HCT116 (cell line): ENCODE data around the gene POLA1. TPM values are rescaled to one million over a fixed set of nuclear protein-coding genes. Genes with fewer than 3 reads are reported as not detected.

Source experiments
- ATAC-seq: fragments of 200-7000 bp; cut with Tn5 transposase; 2 replicates; pipeline ENCODE4 v1.9.1; 2020; ENCODE audit warnings: mild to moderate bottlenecking, moderate library complexity
- BruUV-seq: library from RNA; stranded (reverse); fragments of 400-500 nt; replicated peaks from 2 replicates; lab custom pipeline; 2021; lab: Mats Ljungman, UMichigan
- CTCF ChIA-PET: fragments of 300-600 bp; sonication (Branson Sonifier 250); formaldehyde crosslinking; loops from one replicate; lab custom pipeline; 2021; ENCODE audit warnings: antibody characterized with exemption; lab: Charles Lee
- POLR2A ChIA-PET: fragments of 300-600, 350-600 bp; sonication (Branson Sonifier 250); formaldehyde crosslinking; loops from one replicate; lab custom pipeline; 2021; ENCODE audit warnings: antibody characterized with exemption; lab: Charles Lee
- RAD21 ChIA-PET, 2 experiments: fragments of 300-600 bp; sonication (Branson Sonifier 250); formaldehyde crosslinking; loops; one replicate each; lab custom pipeline; 2023; ENCODE audit warnings: low total read pairs in 2 of 2; ENCODE audit not compliant: uncharacterized antibody in 2 of 2, unreplicated experiment in 2 of 2, low non-redundant PET in 1 of 2; lab: Charles Lee
- DNase-seq: peaks from one replicate; pipeline ENCODE4 v3.0.0-alpha.2; 2010; ENCODE audit warnings: low read depth, low spot score
- H2AFZ ChIP-seq: fragments of 200-600 bp; shearing (Covaris generic), sonication (generic); 2 replicates; pipeline ENCODE4 v1.6.1; 2017; ENCODE audit warnings: low read depth, mixed run types, mixed read lengths, antibody characterized with exemption, low read length; ENCODE audit not compliant: poor library complexity, severe bottlenecking
- H3K27ac ChIP-seq: 2 replicates; pipeline ENCODE4 v1.5.1; 2012; ENCODE audit warnings: low read depth, low read length
- H3K27me3 ChIP-seq: fragments of 200-600 bp; sonication (generic); 2 replicates; pipeline ENCODE4 v1.6.1; 2016; ENCODE audit warnings: mixed run types, low read length, mixed read lengths; ENCODE audit not compliant: insufficient read depth
- H3K36me3 ChIP-seq, 2 experiments: fragments of 200-500 bp in 1 of 2; fragments of 200-600 bp in 1 of 2; sonication (Bioruptor generic) in 1 of 2; sonication (generic) in 1 of 2; 2 replicates each; pipeline versions ENCODE4 v1.5.1 to v1.6.1; 2014 to 2016; ENCODE audit warnings: low read length in 2 of 2, inconsistent platforms in 1 of 2, mixed read lengths in 1 of 2, mixed run types in 1 of 2; ENCODE audit not compliant: insufficient read depth in 2 of 2, control insufficient read depth in 1 of 2
- H3K4me1 ChIP-seq, 2 experiments: fragments of 200-600 bp in 1 of 2; sonication (generic) in 1 of 2; 2 replicates each; pipeline versions ENCODE4 v1.5.1 to v1.6.1; 2012 to 2017; ENCODE audit warnings: low read length in 2 of 2, inconsistent platforms in 1 of 2, mild to moderate bottlenecking in 1 of 2, mixed read lengths in 1 of 2, mixed run types in 1 of 2, moderate library complexity in 1 of 2; ENCODE audit not compliant: insufficient read depth in 2 of 2, control insufficient read depth in 1 of 2
- H3K4me2 ChIP-seq: fragments of 200-600 bp; sonication (generic); 2 replicates; pipeline ENCODE4 v1.6.1; 2017; ENCODE audit warnings: mixed run types, low read length, mixed read lengths
- H3K4me3 ChIP-seq, 2 experiments: fragments of 200-600 bp in 1 of 2; sonication (generic) in 1 of 2; replicated peaks in 1 of 2; 2 replicates each; pipeline ENCODE4 v1.5.1; 2011 to 2016; ENCODE audit warnings: low read length in 2 of 2, control low read depth in 1 of 2, low read depth in 1 of 2, mild to moderate bottlenecking in 1 of 2, mixed read lengths in 1 of 2, mixed run types in 1 of 2
- H3K79me2 ChIP-seq: fragments of 200-600 bp; sonication (generic); 2 replicates; pipeline ENCODE4 v1.6.1; 2017; ENCODE audit warnings: mild to moderate bottlenecking, mixed run types, low read length, moderate library complexity, mixed read lengths; ENCODE audit not compliant: insufficient read depth
- H3K9ac ChIP-seq: fragments of 200-600 bp; sonication (generic); 2 replicates; pipeline ENCODE4 v1.6.1; 2016; ENCODE audit warnings: low read length, mixed read lengths
- H3K9me2 ChIP-seq: fragments of 200-600 bp; sonication (generic), shearing (Covaris generic); 2 replicates; pipeline ENCODE4 v1.6.1; 2017; ENCODE audit warnings: mixed run types, mild to moderate bottlenecking, moderate library complexity; ENCODE audit not compliant: insufficient read depth
- H3K9me3 ChIP-seq, 2 experiments: fragments of 200-500 bp in 1 of 2; fragments of 200-600 bp in 1 of 2; sonication (Bioruptor generic) in 1 of 2; sonication (generic) in 1 of 2; 2 replicates each; pipeline ENCODE4 v1.6.1; 2014 to 2017; ENCODE audit warnings: low read length in 2 of 2, mixed read lengths in 2 of 2, inconsistent platforms in 1 of 2, low read depth in 1 of 2, mild to moderate bottlenecking in 1 of 2, mixed run types in 1 of 2, moderate library complexity in 1 of 2; ENCODE audit not compliant: control insufficient read depth in 1 of 2, insufficient read depth in 1 of 2
- H4K20me1 ChIP-seq: fragments of 200-600 bp; sonication (generic), shearing (Covaris generic); 2 replicates; pipeline ENCODE4 v1.6.1; 2017; ENCODE audit warnings: mixed run types, mild to moderate bottlenecking, moderate library complexity; ENCODE audit not compliant: insufficient read depth
- CBX3 ChIP-seq: IDR thresholded peaks from 2 replicates; pipeline ENCODE4 v1.6.1; 2012; ENCODE audit warnings: low read depth
- CEBPB ChIP-seq: IDR thresholded peaks from 2 replicates; pipeline ENCODE4 v1.6.1; 2012; ENCODE audit warnings: low read depth
- ELF1 ChIP-seq: IDR thresholded peaks from 2 replicates; pipeline ENCODE4 v1.6.1; 2012; ENCODE audit warnings: low read depth, borderline replicate concordance
- EZH2 ChIP-seq: fragments of 200-600 bp; sonication (generic); IDR thresholded peaks from 2 replicates; pipeline ENCODE4 v1.6.1; 2017; ENCODE audit warnings: antibody characterized with exemption, mixed run types
- FOSL1 ChIP-seq: IDR thresholded peaks from 2 replicates; pipeline ENCODE4 v1.6.1; 2012; ENCODE audit warnings: low read depth
- JUND ChIP-seq: IDR thresholded peaks from 2 replicates; pipeline ENCODE4 v1.6.1; 2012
- MAX ChIP-seq: IDR thresholded peaks from 2 replicates; pipeline ENCODE4 v1.6.1; 2012
- POLR2A ChIP-seq: IDR thresholded peaks from 2 replicates; pipeline ENCODE4 v1.7.0; 2011; ENCODE audit warnings: borderline replicate concordance; ENCODE audit not compliant: insufficient read depth, insufficient read length; ENCODE audit errors: extremely low read depth
- POLR2AphosphoS5 ChIP-seq: IDR thresholded peaks from 2 replicates; pipeline ENCODE4 v1.6.1; 2011; ENCODE audit warnings: mild to moderate bottlenecking, low read depth, low read length, moderate library complexity
- RAD21 ChIP-seq: IDR thresholded peaks from 2 replicates; pipeline ENCODE4 v1.6.1; 2012; ENCODE audit warnings: low read depth, mild to moderate bottlenecking
- SP1 ChIP-seq: IDR thresholded peaks from 2 replicates; pipeline ENCODE4 v1.6.1; 2012; ENCODE audit warnings: low read depth
- TCF7L2 ChIP-seq: IDR thresholded peaks from 2 replicates; pipeline ENCODE4 v1.7.0; 2011; ENCODE audit warnings: borderline replicate concordance, inconsistent platforms; ENCODE audit not compliant: insufficient read depth, insufficient read length; ENCODE audit errors: extremely low read depth
- YY1 ChIP-seq: IDR thresholded peaks from 2 replicates; pipeline ENCODE4 v1.6.1; 2011; ENCODE audit warnings: low read length, low read depth, moderate library complexity, mild to moderate bottlenecking; ENCODE audit not compliant: insufficient replicate concordance; ENCODE audit errors: extremely low read depth
- ZBTB33 ChIP-seq: IDR thresholded peaks from 2 replicates; pipeline ENCODE4 v1.6.1; 2011; ENCODE audit warnings: mild to moderate bottlenecking, low read length, moderate library complexity; ENCODE audit not compliant: insufficient replicate concordance; ENCODE audit errors: extremely low read depth
- ZFX ChIP-seq: fragments of 450-650 bp; IDR thresholded peaks from 2 replicates; pipeline ENCODE4 v1.6.1; 2017
- intact Hi-C: fragments of 100-400 bp; cut with micrococcal nuclease; formaldehyde crosslinking; loops from 2 replicates; pipeline ENCODE4 v1.10.0; 2022
- total RNA-seq: library from RNA; stranded (reverse); gene quantifications from one replicate; pipeline ENCODE4 v1.2.1, GENCODE V29; 2021; ENCODE audit not compliant: unreplicated experiment

The POLA1 gene
- total RNA-seq, 1 experiment from 2014 or later: 27.0 TPM

- H3K4me3 ChIP-seq: no peak overlapping the region
- CTCF ChIA-PET: no interaction called here
- intact Hi-C loops: no loop called here
- ATAC-seq (no peak), DNase-seq (no peak)
- RAD21 ChIA-PET: no interaction called here
- no peak overlapping the region for H3K4me2 ChIP-seq
- H3K27ac ChIP-seq: no peak overlapping the region
- no TSS peak for BruUV-seq
- POLR2A ChIA-PET: no interaction called here
- no peaks in the 10 kb centered on the region for H3K4me1 ChIP-seq
- no peak overlapping the region for H3K9ac ChIP-seq
- no peaks in the 10 kb centered on the region for H3K36me3 ChIP-seq
- no peak overlapping the region for H2AFZ ChIP-seq
- no peaks in the 10 kb centered on the region for H3K9me3 ChIP-seq
- H4K20me1 ChIP-seq: no peaks in the 10 kb centered on the region
- TF ChIP-seq POLR2A: no peak
- TF ChIP-seq ZBTB33: no peak
- no peak for TF ChIP-seq MAX
- H3K27me3 ChIP-seq: no peaks in the 10 kb centered on the region
- H3K79me2 ChIP-seq: 0 out of 2 replicates have a peak, but pooled peaks cover 3% of the 10 kb centered on the region
- no peaks in the 10 kb centered on the region for H3K9me2 ChIP-seq
These were observed 66.8 kb downstream of the POLA1 start for GRCh38 chrX:24760363-24761000.

GRCh38 chrX:24761306-24761705 is 67.6 kb downstream of the POLA1 start:
- CTCF ChIA-PET: no interaction called here
- ATAC-seq (no peak), DNase-seq (no peak)
- no peak for TF ChIP-seq JUND
- no peak for TF ChIP-seq CBX3
- no peak for TF ChIP-seq ZFX
- no peak for TF ChIP-seq ZBTB33
- TF ChIP-seq SP1: no peak
- TF ChIP-seq POLR2AphosphoS5: no peak
- TF ChIP-seq CEBPB: no peak
- no peak for TF ChIP-seq ELF1
- TF ChIP-seq FOSL1: no peak
- no peak for TF ChIP-seq YY1
- no peak for TF ChIP-seq RAD21
- no peak for TF ChIP-seq TCF7L2
- no peak for TF ChIP-seq POLR2A
- TF ChIP-seq EZH2: no peak
- Histone ChIP-seq H3K4me3 (no peak overlapping the region), H3K9me3 (no peaks in the 10 kb centered on the region), H4K20me1 (no peaks in the 10 kb centered on the region), H3K27ac (no peak overlapping the region), H3K9ac (no peak overlapping the region), H3K9me2 (no peaks in the 10 kb centered on the region), H3K27me3 (no peaks in the 10 kb centered on the region), H3K4me2 (no peak overlapping the region), H3K4me1 (no peaks in the 10 kb centered on the region), H3K36me3 (no peaks in the 10 kb centered on the region), H3K79me2 (0 out of 2 replicates have a peak, but pooled peaks cover 3% of the 10 kb centered on the region), H2AFZ (no peak overlapping the region)
- BruUV-seq: no TSS peak
- RAD21 ChIA-PET: no interaction called here
- intact Hi-C loops: no loop called here
- POLR2A ChIA-PET: no interaction called here
